HG03520 (cell line): ENCODE data around the gene LMF1.

ENCODE experiments used
- ATAC-seq: cut with Tn5 transposase; IDR thresholded peaks from one replicate; pipeline ENCODE4 v1.9.1; 2021; ENCODE audit warnings: mild to moderate bottlenecking, moderate library complexity; ENCODE audit not compliant: unreplicated experiment

Gene LMF1

GRCh38 chr16:916035-916799 is 54.6 kb downstream of the LMF1 start:
- no peak for ATAC-seq

GRCh38 chr16:915546-915945 is 55.2 kb downstream of the LMF1 start:
- no peak for ATAC-seq

GRCh38 chr16:914440-914839 is 56.3 kb downstream of the LMF1 start:
- ATAC-seq, result no peak

- no peak for ATAC-seq
Observed at GRCh38 chr16:913817-914439, 56.9 kb downstream of the LMF1 start.

GRCh38 chr16:912684-913613 is 57.8 kb downstream of the LMF1 start:
- ATAC-seq, result no peak

- ATAC-seq, result no peak
Observed at GRCh38 chr16:912322-912683, 58.5 kb downstream of the LMF1 start.

- no peak for ATAC-seq
Observed at GRCh38 chr16:911604-912321, 59.0 kb downstream of the LMF1 start.

- ATAC-seq, result no peak
Observed at GRCh38 chr16:911101-911500, 59.7 kb downstream of the LMF1 start.

- ATAC-seq, result no peak
Observed at GRCh38 chr16:910181-910580, 60.6 kb downstream of the LMF1 start.

- no peak for ATAC-seq
Observed at GRCh38 chr16:909281-910000, 61.3 kb downstream of the LMF1 start.

GRCh38 chr16:908526-909155 is 62.1 kb downstream of the LMF1 start:
- ATAC-seq, result no peak

- no peak for ATAC-seq
Observed at GRCh38 chr16:907842-908241, 62.9 kb downstream of the LMF1 start.

GRCh38 chr16:907361-907760 is 63.4 kb downstream of the LMF1 start:
- ATAC-seq, result no peak

GRCh38 chr16:906296-906695 is 64.5 kb downstream of the LMF1 start:
- no peak for ATAC-seq

- no peak for ATAC-seq
Observed at GRCh38 chr16:901715-902601, 68.8 kb downstream of the LMF1 start.

GRCh38 chr16:901149-901548 is 69.6 kb downstream of the LMF1 start:
- ATAC-seq, result no peak

- no peak for ATAC-seq
Observed at GRCh38 chr16:900211-900610, 70.6 kb downstream of the LMF1 start.

- ATAC-seq, result no peak
Observed at GRCh38 chr16:899683-900060, 71.1 kb downstream of the LMF1 start.
